ENCODE data around the gene PLIN4.

Gene PLIN4

DNA sequence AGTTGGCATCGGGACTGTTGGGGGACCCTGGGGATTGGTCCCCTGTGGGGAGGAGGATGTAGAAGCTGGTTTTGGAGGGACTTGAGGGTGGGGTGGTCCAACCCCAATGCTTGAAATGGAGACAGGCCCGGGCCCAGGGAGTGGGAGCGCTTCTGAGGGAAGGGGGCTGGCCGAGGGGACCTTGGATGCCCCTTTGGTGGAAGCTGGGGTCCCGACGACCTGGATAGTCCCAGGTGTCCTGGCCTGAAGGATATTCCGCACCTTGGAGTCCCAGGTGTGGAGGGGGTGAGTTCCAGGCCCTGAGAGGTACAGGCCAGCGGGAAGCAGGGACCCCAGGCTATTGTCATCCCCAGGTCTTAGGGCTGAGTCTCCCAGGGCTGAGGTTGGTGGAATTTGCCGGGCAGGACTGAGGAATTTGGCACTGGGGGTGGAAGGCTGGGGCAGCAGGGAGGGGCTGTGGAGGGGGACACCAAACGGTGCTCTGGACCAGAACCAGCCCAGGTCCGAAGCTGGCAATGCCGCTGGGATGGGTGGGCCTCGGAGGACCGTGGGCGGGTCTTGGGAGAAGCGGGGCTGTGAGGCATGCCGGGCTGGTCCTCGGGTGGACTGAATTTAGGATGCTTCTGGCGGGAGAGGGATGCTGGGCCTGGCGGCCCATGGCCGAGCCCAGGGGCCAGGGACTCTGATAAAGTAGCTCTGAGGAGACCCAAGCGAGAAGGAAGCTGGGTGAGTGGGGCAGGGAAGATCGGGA lies 44.3 kb downstream of the PLIN4 start:
- H3K9me3 Mint-ChIP-seq, result no peaks in the 10 kb centered on the region
- no peaks in the 10 kb centered on the region for H3K27me3 Mint-ChIP-seq
- H3K4me1 Mint-ChIP-seq (ENCODE audit: low read depth), result peaks cover 24% of the 10 kb centered on the region
- peaks cover 5% of the 10 kb centered on the region for H3K36me3 Mint-ChIP-seq (ENCODE audit: low read depth)
- H3K4me3 Mint-ChIP-seq, result peak overlapping the region; percentile 81
- H3K27ac Mint-ChIP-seq, result peak overlapping the region; percentile 45

DNA sequence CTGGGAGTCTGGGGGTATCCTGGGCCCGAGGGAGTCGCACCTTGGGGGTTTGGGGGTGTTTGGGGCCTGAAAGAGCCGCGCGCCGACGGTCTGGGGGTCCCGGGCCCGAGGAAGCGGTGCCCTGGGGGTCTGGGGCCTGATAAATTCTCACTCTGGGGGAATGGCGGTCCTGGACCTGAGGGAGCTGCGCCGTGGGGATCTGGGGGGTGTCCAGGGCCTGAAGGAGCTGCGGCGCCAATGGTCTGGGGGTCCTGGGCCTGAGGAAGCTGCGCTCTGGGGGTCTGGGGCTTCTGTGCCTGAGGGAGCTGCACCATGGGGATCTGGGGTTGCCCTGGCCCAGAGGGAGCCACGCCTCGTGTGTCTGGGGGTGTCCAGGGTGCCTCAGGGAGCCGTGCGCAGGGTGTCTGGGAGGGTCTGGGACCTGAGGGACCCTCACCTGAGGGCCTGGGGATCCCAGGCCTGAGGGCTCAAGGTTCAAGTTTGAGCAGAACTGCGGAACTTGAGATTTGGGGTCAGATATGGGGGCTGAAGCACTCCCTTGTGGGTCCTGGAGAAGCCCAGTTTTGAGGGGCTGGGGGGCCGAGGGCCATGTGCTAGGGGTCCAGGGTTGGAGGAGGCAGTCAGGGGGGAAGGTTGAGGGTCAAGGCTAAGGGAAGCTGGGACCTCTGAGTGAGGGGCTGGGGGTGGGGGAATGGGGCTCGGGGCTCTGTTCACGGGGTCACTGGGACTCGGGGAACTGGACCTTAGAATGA lies 45.1 kb downstream of the PLIN4 start:
- peaks cover 24% of the 10 kb centered on the region for H3K4me1 Mint-ChIP-seq (ENCODE audit: low read depth)
- H3K27ac Mint-ChIP-seq, result peak overlapping the region; percentile 45
- peaks cover 5% of the 10 kb centered on the region for H3K36me3 Mint-ChIP-seq (ENCODE audit: low read depth)
- peak overlapping the region; percentile 81 for H3K4me3 Mint-ChIP-seq
- H3K27me3 Mint-ChIP-seq, result no peaks in the 10 kb centered on the region
- no peaks in the 10 kb centered on the region for H3K9me3 Mint-ChIP-seq

DNA sequence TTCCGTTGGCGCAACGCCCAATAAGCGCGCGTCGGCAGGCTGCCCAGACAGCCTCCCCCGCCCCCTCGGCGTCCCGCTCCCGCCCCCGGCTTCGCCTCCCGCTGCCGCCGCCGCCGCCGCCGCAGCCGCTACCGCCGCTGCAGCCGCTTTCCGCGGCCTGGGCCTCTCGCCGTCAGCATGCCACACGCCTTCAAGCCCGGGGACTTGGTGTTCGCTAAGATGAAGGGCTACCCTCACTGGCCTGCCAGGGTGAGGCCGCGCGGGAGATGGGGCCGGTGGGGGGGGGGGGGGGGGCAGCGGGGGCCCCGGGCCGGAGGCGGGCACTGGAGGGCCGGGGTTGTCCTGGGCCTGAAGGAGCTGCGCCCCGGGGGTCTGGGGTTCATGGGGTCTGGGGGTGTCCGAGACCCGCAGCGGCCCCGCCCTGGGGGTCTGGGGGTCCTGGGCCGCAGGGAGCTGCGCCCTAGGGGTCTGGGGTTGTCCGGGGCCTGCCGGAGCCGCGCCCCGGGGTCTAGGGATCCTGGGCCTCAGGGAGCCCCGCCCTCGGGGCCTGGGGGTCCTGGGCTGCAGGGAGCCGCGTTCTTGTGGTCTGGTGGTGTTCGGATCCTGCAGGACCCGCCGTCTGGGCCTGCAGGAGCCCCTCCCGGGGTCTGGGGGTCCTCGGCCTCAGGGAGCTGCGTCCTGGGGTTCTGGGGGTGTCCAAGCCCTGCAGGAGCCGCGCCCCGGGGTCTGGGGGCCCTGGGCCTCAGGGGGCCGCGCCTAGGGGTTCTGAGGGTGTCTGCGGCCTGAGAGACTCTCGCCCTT lies 45.9 kb downstream of the PLIN4 start, which contains the start of gene HDGFL2:
TSS of gene HDGFL2 (plus strand) at position 124 of the 801 bp plus-strand sequence. CDS start at position 178, 54 bp downstream.
- Mint-ChIP-seq H3K9me3 (no peaks in the 10 kb centered on the region), H3K4me1 (ENCODE audit: low read depth) (peaks cover 24% of the 10 kb centered on the region), H3K27me3 (no peaks in the 10 kb centered on the region), H3K27ac (no peak within 1 kb of the TSS), H3K4me3 (peak within 1 kb of the TSS; percentile 81), H3K36me3 (ENCODE audit: low read depth) (peaks cover 5% of the 10 kb centered on the region)

DNA sequence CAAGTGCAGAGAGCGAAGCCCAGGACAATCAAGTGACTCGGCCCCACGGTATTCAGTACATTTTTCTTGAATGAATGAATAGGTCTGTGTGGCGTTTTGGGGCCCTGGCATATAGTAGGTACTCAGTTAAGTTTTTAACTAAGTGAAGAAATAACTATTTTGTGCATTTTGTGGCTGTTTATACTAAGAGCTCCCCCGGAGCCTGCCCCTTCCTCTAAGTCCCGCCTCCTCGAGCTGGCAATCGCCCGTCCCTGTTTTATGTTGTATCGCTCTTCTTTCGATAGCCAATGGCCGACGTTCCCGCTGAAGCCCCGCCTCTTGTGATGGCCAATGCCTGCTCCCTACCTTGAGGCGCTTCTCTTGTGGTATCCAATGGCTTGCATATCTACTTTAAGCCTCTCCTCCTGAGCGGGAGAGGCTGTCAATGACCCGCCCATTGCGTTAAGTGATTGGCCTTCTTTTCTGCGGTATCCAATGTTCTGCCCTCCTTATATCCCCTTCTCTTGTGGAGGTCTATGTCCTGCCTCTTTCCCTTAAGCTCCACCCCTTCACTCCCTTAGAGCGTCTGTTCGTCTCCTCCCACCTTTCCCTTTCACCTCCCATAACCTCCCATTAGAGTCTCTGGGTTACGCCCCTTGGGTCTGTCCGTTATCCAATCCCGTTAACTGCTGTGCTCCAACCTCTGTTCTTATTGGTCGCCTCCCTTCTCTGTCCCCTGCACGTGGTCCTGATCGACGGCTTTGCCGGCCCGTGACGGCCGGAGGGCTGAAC lies 46.7 kb downstream of the PLIN4 start:
- Mint-ChIP-seq H3K9me3 (no peaks in the 10 kb centered on the region), H3K27ac (no peak overlapping the region), H3K36me3 (ENCODE audit: low read depth) (peaks cover 3% of the 10 kb centered on the region), H3K4me1 (ENCODE audit: low read depth) (peaks cover 24% of the 10 kb centered on the region), H3K27me3 (no peaks in the 10 kb centered on the region), H3K4me3 (no peak overlapping the region)

DNA sequence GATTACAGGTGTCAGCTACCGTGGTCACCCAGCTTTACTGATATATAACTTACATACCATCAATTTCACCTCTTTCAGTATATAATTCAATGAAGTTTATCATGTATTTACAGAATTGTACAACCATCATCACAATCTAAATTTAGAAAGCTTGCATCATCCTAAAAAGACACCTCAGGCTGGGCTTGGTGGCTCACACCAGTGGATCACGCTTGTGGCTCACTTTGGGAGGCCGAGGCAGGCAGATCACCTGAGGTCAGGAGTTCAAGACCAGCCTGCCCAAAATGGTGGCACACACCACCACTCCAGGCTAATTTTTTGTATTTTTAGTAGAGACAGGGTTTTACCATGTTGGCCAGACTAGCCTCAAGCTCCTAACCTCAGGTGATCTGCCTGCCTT lies 50.5 kb downstream of the PLIN4 start:
- no peaks in the 10 kb centered on the region for H3K9me3 Mint-ChIP-seq
- H3K27me3 Mint-ChIP-seq, result no peaks in the 10 kb centered on the region
- no peaks in the 10 kb centered on the region for H3K36me3 Mint-ChIP-seq (ENCODE audit: low read depth)
- no peak overlapping the region for H3K27ac Mint-ChIP-seq
- no peak overlapping the region for H3K4me3 Mint-ChIP-seq
- H3K4me1 Mint-ChIP-seq (ENCODE audit: low read depth), result peaks cover 8% of the 10 kb centered on the region

DNA sequence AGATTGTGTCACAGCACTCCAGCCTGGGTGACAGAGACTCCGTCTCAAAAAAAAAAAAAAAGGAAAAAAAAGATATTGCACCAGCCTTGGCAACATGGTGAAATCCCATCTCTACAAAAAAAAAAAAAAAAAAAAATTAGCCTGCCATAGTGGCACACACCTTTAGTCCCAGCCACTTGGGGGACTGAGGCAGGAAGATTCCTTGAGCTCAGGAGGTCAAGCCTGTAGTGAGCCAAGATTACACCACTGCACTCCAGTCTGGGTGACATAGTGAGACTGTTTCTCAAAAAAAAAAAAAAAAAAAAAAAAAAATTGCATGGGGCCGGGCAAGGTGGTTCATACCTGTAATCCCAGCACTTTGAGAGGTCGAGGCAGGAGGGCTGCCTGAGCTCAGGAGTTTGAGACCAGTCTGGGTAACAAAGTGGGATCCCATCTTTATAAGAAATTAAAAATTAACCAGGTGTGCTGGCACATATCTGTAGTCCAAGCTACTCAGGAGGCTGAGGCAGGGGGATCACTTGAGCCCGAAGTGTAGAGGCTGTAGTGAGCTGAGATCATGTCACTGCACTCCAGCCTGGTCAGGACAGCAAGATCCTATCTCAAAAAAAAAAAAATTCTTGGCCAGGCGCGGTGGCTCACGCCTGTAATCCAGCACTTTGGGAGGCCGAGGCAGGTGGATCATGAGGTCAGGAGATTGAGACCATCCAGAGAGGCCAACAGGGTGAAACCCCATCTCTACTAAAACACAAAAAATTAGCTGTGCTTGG lies 53.3 kb downstream of the PLIN4 start:
- Mint-ChIP-seq H3K27me3 (no peaks in the 10 kb centered on the region), H3K27ac (no peak overlapping the region), H3K9me3 (no peaks in the 10 kb centered on the region), H3K4me3 (no peak overlapping the region), H3K36me3 (ENCODE audit: low read depth) (no peaks in the 10 kb centered on the region), H3K4me1 (ENCODE audit: low read depth) (peaks cover 3% of the 10 kb centered on the region)

DNA sequence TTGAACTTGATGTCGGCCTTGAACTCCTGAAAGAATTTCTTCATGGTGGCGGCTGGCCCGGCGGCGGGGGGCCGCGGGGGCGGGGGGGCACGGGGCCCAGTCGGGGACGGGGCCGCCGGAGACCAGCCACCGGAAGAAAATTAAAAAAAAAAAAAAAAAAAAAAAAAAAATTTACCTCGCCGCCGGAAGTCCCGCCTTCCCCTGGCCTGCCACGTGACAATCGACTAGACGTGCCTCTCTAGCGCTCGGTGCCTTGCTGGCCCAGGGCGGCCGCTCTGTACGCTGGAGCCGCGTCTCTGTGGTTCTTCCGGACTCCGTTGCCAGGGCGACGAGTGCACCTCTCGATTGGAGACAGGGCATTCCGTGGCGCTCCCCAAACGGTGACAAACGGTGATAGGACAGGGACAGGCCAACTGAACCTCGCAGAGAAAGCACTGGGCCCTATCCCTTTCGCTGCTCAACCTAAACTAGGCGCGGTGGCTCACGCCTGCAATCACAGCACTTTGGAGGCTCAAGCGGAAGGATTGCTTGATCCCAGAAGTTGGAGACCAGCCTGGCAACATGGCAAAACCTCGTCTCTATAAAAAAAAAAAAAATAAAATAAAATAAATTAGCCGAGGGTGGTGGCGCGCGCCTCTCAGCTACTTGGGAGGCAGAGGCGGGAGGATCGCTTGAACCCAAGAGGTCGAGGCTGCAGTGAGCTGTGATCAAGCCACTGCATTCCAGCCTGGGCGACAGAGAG lies 60.5 kb downstream of the PLIN4 start, which contains the start of gene UBXN6:
TSS of gene UBXN6 (minus strand) at position 141 of the 742 bp plus-strand sequence. CDS start at position 44, 97 bp downstream.
- Mint-ChIP-seq H3K27me3 (no peaks in the 10 kb centered on the region), H3K36me3 (ENCODE audit: low read depth) (no peaks in the 10 kb centered on the region), H3K27ac (peak within 1 kb of the TSS; percentile 93), H3K4me3 (peak within 1 kb of the TSS; percentile 89), H3K4me1 (ENCODE audit: low read depth) (peaks cover 12% of the 10 kb centered on the region), H3K9me3 (no peaks in the 10 kb centered on the region)

DNA sequence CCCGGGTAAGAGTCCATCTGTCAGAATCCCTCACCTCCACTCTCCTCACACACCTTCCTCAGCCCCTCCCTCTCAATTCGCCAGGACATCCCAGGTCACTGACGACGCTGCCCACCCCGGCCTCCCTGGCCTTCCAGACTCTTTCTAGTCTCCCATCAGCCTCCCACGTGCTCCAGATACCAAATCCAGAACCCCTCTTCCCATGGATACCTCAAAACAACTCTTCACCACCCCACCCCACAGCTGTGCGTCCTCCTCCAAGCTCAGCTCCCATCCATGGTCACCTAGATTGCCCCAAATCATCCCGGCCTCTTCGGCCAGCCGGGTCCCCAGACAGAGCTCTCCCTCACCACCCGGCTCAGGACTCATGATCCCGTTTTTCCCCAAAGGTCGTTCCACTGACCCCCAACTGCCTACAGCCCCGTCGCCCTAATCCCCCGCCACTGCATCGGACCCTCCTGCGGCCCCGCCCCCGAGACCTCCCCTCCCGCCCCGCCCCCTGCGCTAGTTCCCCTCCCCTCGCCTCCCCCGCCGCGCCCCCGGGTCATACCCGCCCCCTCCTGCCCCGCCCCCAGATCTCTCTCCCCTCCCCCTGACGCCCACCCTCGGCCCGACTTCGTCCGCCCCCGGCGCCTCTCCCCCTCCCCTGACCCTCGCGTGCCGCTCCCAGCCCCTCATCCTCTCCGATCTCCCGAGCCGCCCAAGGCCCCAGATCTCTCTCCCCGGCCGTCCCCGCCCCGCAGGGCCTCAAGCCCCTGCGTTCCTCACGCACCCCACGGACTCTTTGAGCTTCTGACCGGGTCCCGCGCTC lies 61.2 kb downstream of the PLIN4 start:
- Mint-ChIP-seq H3K27me3 (no peaks in the 10 kb centered on the region), H3K27ac (peak overlapping the region; percentile 92), H3K9me3 (no peaks in the 10 kb centered on the region), H3K36me3 (ENCODE audit: low read depth) (no peaks in the 10 kb centered on the region), H3K4me1 (ENCODE audit: low read depth) (peaks cover 12% of the 10 kb centered on the region), H3K4me3 (peak overlapping the region; percentile 89)

DNA sequence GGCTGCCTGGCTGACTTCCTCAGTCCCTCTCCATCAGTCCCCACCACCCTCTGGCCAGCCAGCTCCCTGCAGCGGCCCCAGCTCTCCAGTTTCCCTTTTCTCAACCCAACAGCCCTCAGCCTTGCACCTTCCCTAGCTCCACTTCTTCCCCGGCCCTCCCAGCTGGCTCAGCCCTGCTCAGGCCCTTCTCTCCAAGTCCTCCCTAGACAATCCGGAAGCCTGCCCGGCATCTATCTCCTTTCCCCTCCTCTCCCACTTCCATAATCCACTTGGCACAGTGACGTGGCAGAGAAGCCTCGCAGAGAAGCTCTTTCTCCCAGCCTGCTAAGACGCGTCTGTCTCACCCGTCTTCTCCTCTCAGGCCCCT lies 61.8 kb downstream of the PLIN4 start:
- H3K4me3 Mint-ChIP-seq, result peak overlapping the region; percentile 89
- H3K27me3 Mint-ChIP-seq, result no peaks in the 10 kb centered on the region
- peaks cover 12% of the 10 kb centered on the region for H3K4me1 Mint-ChIP-seq (ENCODE audit: low read depth)
- no peaks in the 10 kb centered on the region for H3K36me3 Mint-ChIP-seq (ENCODE audit: low read depth)
- peak overlapping the region; percentile 92 for H3K27ac Mint-ChIP-seq
- no peaks in the 10 kb centered on the region for H3K9me3 Mint-ChIP-seq

DNA sequence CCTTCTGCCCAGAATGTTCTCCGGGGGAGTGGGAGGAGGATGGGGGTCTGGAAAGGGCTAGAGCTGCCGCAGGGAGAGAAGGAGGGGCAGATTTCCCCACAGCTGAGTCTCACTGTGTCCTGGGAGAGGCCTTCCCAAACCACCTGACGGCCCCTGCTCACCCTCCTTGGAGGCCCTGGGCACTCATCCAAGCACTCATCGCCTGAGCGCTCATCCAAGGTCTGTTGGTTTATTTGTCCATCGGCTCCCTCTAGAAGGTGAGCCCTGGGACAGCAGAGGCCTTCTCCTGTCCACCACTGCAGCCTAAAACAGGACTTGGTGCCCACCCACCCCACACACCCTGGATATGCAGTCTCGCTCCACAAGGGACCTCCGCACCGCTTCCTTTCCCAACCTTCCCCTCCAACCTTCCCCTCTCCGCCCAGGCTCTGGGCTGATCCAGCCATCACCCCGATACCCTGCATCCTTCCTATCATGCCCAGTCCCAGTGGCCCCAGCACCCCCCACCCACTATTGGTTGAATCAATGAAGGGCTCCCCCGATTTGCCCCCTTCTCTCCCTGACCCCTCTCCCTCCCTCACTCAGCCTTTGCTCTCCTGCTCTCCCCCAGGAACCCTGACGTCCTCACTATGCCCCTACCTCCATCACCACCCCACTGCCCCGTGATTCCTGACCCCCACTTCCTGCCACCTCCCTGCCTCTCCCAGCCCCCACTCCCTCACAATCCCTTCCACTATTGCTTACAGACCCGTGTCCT lies 62.4 kb downstream of the PLIN4 start:
- H3K4me3 Mint-ChIP-seq, result peak overlapping the region; percentile 89
- H3K27ac Mint-ChIP-seq, result peak overlapping the region; percentile 92
- no peaks in the 10 kb centered on the region for H3K27me3 Mint-ChIP-seq
- H3K4me1 Mint-ChIP-seq (ENCODE audit: low read depth), result peaks cover 12% of the 10 kb centered on the region
- peaks cover under 1% of the 10 kb centered on the region for H3K36me3 Mint-ChIP-seq (ENCODE audit: low read depth)
- H3K9me3 Mint-ChIP-seq, result no peaks in the 10 kb centered on the region

DNA sequence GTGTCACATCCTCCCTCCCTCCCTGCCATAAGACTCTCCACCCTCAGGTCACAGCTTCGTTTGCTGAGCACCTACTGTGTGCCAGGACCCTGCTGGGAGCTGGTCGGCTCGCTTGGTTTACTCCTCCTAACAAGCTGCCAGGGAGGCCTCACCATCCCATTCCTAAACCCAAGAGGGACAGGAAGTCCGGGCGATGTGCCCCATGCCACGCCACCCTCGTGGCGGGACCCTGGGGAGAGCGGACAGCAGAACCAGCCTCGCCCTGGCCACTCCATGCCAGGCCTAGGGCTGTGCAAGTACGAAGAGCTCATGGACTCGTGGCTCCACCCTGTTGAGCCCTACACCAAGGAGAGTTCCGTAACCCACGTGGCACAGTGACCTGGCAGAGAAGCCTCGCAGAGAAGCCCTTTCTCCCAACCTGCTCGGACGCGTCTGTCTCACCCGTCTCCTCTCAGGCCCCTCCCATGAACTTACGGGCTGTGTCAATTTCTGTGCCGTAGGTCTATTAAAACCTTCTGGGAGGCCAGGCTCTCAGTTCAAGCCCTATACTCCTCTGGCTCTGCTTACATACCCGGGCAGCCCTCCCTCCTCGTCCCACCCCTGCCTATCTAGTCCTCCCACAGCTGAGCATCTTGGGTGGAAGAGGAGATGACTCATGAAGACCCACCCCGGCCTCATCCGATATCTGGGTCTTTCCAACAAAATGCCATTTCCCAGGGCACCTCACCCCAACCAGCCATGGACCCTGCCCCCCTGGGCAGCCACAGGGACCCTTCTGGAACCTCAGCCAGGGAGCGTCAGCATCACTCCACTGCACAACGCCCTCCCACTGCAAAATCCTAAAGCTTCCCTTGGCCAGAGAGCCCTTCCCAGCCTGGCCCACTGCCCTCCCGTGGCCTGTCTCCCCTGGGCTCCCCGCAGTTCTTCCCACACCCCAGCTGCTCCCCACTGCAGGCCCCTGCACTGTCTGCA lies 63.3 kb downstream of the PLIN4 start:
- Mint-ChIP-seq H3K36me3 (ENCODE audit: low read depth) (peaks cover 4% of the 10 kb centered on the region), H3K4me3 (no peak overlapping the region), H3K27me3 (no peaks in the 10 kb centered on the region), H3K27ac (no peak overlapping the region), H3K4me1 (ENCODE audit: low read depth) (peaks cover 12% of the 10 kb centered on the region), H3K9me3 (no peaks in the 10 kb centered on the region)
